HG03558 (cell line): ENCODE data around the gene GKN1.
"Not testable (repeated sequence)": the region's sequence is repeated elsewhere in the genome, so short reads cannot be mapped to it uniquely, and the experiment has no call there.

Source experiments
- ATAC-seq: cut with Tn5 transposase; IDR thresholded peaks from one replicate; pipeline ENCODE4 v1.9.1; 2021; ENCODE audit warnings: moderate number of reproducible peaks; ENCODE audit not compliant: unreplicated experiment; ENCODE audit errors: extremely low read depth

GKN1 gene

GRCh38 chr2:68955432-68955831, 19.0 kb upstream of the GKN1 start:
- ATAC-seq, result not testable (repeated sequence)

- no peak for ATAC-seq
Measured at GRCh38 chr2:68959001-68959400, 15.4 kb upstream of the GKN1 start.

DNA sequence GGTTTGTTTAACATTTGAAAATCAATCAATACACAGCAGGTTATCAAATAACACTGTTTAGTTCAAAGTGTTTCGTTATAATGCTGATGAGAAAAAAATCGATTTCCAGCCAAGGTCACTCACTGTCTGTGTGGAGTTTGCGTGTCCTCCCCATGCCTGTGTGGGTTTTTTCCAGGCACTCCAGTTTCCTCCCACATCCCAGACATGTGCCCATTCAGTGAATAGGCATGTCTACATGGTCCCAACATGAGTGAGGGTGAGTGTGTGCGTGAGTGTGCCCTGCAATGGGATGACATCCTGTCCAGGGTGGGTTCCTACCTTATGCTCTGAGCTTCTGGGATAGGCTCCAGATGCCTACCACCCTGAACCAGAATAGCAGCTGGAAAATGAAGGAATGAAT, 13.1 kb upstream of the GKN1 start:
- ATAC-seq, result no peak

GRCh38 chr2:68964282-68964681, 10.2 kb upstream of the GKN1 start:
- ATAC-seq, result no peak

DNA sequence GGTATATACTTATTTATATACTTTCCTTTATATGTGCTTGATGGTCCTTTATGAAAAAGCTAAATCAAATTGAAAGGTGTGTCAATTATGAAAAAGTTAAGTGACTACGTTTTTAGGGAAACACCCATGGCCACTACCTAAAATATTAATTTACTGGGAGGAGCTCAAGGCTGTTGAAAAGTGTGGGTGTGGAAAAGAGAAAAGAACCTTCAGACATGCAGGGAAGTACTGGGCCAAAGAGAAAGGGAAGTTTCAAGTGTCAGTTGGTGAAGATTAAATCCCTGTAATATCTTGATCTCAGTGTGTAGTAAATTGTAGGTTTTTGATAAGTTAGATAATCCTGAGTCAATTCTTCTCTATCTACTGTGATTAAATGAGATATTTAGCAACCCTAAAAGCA, 6.2 kb upstream of the GKN1 start:
- ATAC-seq, result no peak

DNA sequence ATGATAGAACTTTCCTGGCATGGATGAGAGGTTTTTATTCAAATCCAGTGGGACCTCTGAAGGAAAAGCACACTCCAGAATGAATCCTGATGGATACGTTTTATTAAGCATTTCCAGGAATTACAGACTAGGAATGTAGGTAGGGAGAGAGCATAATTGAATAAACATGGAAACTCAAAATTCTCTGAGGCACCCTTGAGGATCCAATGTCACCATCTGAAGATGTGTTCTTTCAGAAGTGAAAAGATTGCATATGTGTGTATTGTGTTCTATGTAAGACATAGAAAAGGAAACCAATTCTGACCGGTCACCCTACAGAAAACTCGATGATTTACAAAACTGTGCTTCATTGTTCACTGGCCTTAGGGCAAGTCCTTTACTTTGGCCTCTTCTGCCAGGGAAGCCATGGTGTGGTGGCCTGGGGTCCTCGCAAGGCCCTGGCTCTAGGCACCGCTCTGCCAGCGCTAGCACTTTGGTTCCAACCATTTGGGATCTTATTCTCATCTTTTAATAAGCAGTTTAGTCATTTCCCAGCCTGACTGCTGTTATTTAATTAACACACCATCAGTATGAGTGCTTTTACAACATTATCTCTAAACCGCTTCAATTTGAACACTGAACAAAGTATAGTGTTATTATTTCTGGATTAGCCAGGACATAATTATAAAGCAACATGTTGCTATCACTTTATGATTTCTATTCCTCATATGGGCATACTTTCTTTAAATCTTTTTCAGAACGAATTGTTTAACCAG, 4.5 kb upstream of the GKN1 start:
- no peak for ATAC-seq

GRCh38 chr2:68970566-68971265, 3.7 kb upstream of the GKN1 start:
- ATAC-seq, result no peak

- no peak for ATAC-seq
Measured at GRCh38 chr2:68971591-68972231, 2.7 kb upstream of the GKN1 start.

GRCh38 chr2:68974946-68975665, 670 bp downstream of the GKN1 start:
- no peak for ATAC-seq

DNA sequence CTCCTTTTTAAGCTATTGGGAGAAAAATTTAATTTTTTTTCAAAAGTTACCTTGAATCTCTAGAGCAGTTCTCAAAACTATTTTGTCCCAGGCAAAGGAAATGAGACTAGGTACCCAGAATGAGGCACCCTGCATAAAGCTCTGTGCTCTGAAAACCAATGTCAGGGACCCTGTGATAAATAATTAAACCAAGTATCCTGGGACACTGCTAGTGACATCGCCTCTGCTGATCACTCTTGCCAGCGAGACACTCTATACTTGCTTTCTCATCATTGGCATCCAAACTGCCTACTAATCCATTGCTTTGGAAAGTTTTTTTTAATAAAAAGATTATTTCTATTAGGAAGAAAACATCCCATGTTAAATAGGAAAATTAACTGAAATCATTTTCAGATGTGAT, 1.4 kb downstream of the GKN1 start:
- no peak for ATAC-seq

- no peak for ATAC-seq
Measured at GRCh38 chr2:68977453-68977852, 3.0 kb downstream of the GKN1 start.

GRCh38 chr2:68978098-68978497, 3.7 kb downstream of the GKN1 start:
- ATAC-seq, result no peak

DNA sequence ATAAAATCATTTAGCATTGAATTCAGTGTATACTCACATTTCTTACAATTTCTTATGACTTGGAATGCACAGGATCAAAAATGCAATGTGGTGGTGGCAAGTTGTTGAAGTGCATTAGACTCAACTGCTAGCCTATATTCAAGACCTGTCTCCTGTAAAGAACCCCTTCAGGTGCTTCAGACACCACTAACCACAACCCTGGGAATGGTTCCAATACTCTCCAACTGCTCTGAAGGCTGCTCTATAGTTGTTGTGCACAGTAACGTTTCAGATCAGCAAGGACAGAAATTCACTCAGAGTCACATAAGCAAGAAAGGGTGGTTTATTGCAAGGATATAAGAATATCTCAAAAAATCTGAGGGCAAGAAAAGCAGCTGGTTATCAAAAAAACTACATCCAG, 6.5 kb downstream of the GKN1 start:
- no peak for ATAC-seq

GRCh38 chr2:68987021-68987503, 12.6 kb downstream of the GKN1 start:
- no peak for ATAC-seq

DNA sequence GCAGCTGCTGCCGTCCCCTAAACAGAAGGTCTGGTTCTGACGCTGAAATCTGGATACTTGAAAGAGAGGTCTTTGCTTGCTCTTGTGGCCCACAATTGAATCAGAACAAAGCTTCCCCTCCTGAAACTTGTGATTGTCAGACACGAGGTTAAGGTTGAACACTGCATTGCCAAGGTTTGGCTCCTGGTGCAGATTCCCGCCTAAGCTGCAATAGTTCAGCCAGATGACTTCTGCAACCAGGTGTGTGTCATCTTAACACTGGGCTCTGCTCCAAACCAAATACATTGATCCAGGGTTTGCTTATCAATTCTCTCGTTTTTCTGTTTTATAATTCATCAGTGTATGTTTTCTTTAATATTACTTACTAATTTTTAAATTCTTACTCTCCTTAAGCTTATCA, 14.6 kb downstream of the GKN1 start:
- ATAC-seq, result no peak

GRCh38 chr2:68992341-68992740, 17.9 kb downstream of the GKN1 start:
- ATAC-seq, result no peak

GRCh38 chr2:68992933-68993332, 18.5 kb downstream of the GKN1 start:
- no peak for ATAC-seq

DNA sequence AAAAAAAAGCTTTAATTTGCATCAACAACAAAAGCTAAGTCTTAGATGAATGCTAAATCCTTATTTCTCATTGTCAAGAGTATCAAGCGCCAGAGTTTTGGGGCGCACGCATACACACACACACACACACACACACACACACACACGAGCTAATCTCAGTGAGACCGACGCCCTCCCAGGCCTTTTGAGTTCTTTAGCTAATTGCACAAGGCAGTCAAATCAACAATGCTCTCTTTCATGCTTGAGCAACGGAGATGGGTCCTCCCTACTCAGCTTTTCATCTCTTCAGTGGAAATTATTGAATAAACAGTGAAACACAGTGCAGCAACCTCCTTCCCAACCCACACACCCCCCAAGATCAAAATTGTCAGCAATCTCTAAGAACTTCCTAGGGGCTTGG, 19.2 kb downstream of the GKN1 start:
- no peak for ATAC-seq

GRCh38 chr2:68994864-68995263, 20.4 kb downstream of the GKN1 start:
- ATAC-seq, result no peak

DNA sequence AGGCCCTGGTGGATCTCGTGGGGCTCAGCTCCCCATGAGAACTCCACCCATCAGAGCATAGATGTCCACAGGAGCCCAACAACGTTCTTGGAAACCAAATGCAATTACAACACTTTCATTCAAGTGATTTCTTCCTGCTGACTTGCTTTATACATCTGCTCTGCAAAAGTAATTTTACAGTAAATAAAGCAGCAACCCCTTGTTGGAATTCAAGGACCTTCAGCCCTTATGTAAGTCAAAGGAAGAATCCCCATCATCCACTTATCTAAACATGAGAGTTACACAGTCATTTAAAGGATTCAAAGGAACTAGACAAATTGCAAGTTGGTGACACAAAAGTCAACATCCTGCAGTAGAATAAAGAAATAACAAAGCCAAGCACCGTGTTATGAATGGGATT, 21.5 kb downstream of the GKN1 start:
- ATAC-seq, result no peak

DNA sequence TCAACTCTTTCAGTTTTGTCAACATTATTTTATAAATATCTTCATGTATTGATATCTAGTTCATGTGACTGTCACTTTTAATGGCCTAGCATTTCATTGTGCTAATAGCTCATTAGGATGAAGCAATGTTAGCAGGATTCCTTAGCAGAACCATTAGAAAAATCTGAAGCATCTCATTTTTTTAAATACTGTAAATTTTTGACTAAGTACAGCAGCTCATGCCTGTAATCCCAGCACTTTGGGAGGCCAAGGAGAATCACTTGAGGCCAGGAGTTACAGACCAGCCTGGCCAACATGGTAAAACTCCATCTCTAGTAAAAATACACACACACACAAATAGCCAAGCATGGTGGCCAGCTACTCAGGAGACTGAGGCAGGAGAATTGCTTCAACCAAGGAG, 23.0 kb downstream of the GKN1 start:
- no peak for ATAC-seq
